Activated gamma-delta T cell treated with Interleukin-2 at 50 U/mL for 16 hours (primary cell): ENCODE results near the gene SERPINA3.
"Not testable (repeated sequence)": the region's sequence is repeated elsewhere in the genome, so short reads cannot be mapped to it uniquely, and the experiment has no call there.

Experiments
- DNase-seq: peaks from one replicate; pipeline ENCODE4 v3.0.0-alpha.2; 2020

Gene SERPINA3

DNA sequence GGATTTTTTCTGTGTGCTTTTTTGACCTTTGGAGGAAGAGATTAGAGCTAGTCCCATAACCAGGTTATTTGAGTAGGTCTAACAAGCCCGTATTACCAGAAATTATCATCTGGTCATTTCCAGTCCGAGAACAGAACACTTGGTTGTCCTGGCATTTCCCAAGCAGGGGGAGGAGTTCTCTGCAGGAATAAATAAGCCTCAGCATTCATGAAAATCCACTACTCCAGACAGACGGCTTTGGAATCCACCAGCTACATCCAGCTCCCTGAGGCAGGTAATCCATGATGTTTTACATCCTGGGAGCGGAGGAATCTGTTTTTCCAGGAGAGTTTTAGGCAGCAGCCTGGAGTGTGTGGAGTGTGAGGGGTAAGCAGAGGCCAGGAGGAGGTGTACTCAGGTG is at the start of gene SERPINA3:
Gene SERPINA3 (plus strand): TSS at position 218 of the 400 bp plus-strand sequence. CDS start 2,051 bp downstream, outside the sequence.
- no peak for DNase-seq

DNA sequence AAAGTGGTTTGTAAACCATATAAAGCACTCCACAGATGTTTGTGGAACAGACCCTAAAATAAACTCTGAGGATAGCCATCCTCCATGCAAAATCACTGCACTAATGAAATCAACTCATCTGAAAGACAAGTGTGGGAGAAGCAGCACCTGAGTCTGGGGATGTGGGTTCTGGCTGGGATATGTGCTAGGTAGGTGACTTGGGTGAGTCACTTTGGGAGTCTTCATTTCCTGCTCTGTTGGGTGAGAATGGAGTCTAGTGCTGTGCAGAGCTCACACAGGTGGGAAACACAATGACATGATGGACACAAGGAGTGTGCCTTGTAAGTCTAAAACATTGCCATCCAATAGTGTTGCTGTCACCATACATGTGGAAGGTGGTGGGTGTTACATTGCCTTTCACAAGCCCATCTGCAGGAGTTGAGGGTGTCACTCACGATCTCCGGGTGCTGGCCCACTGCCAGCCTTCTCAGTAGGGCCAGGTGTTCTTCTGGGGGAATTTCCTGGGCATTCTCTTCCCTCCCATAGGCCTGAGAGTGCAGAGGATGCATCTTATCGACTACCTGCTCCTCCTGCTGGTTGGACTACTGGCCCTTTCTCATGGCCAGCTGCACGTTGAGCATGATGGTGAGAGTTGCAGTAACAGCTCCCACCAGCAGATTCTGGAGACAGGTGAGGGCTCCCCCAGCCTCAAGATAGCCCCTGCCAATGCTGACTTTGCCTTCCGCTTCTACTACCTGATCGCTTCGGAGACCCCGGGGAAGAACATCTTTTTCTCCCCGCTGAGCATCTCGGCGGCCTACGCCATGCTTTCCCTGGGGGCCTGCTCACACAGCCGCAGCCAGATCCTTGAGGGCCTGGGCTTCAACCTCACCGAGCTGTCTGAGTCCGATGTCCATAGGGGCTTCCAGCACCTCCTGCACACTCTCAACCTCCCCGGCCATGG is 49.0 kb upstream of the SERPINA3 start:
- no peak for DNase-seq

DNA sequence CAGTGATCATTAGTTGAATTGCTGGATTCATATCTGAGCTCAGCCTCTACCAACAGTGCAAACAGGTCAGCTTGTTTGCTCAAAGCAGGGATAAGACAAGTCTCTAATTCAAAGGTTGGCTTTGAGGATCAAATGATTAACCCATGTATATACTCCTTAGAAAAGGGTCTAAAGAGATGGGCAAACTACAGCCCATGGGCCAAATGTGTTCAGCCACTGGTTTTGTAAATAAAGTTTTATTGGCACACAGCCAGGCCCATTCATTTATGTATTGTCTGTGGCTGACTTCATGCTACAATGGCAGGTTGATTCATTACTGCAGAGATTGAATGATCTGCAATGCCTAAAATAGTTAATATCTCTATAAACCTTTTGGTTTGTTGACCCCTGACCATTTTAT is 47.8 kb upstream of the SERPINA3 start:
- DNase-seq: no peak

DNA sequence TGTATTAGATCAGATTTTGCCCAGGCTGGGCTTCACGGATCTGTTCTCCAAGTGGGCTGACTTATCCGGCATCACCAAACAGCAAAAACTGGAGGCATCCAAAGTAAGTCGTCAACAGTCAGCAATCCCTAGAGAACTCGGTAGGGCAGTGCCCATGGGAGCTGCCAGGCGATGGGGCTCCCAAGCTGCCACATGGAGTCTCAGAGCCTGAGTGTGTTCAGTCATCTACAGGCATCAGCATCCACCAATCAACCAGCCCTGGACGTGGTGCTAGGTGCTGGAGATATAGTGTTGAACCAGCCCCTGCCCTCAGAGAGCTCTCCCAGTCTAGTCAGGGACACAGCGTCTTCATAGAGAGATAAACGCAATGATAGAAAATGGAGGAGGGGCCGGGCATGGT is 44.0 kb upstream of the SERPINA3 start:
- no peak for DNase-seq

DNA sequence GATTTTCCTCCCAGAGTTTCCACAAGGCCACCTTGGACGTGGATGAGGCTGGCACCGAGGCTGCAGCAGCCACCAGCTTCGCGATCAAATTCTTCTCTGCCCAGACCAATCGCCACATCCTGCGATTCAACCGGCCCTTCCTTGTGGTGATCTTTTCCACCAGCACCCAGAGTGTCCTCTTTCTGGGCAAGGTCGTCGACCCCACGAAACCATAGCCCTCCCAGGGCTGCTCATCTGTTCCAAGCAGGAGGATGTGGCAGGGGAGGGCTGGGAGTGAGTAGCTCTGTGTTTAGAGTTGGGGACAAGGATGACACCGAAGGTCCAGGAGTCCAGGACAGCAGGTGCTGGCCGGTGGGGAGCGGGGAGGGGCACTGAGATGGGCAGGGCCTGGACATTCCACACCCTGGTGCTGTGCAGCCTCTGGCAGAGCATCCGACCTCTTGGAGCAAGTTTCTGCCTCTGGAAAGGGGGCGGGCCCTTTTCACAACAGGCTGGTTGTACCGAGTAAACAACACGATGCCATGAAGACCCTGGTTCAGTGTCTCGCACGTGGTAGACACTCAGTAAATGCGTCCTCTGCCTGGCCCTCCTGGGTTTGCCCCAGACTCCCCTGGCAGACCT is 42.7 kb upstream of the SERPINA3 start:
- no peak for DNase-seq

DNA sequence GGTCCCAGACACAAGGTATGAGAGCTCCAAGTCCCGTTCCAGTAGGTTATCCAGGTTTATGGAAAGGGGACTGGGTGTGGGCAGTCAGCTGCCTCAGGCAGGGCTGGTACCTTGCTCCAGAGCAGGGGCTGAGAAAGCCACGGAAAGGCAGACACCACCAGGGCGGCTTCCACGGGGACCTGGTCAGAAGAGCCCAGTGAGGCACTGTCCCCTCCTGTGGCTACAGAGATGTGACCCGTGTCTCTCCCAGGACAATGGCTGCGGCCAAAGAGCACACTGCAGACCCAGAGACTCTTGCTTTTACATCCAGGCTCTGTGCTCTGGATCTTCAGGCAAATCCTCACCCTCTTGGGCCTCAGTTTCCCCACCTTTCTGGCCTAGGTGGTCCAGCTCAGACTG is 42.2 kb upstream of the SERPINA3 start:
- DNase-seq: no peak

DNA sequence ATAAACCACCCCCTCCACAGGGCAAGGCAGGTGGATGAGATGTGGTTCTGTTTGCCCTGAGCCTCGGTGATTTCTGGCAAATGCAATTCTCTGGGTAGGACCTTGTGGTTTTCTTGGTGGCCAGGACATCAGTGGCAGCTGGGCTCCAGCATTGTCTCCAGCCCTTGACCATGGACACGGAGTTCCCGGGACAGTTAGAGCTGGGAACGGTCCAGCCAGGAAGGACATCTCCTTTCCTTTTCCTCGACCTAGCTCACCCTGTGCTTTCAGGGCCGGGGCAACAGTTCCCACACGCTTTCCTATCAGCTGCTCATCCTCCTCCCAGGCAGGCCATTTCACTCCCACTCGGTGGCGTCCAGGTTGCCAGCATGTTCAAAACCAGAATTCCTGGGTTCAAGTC is 41.8 kb upstream of the SERPINA3 start:
- DNase-seq: no peak

DNA sequence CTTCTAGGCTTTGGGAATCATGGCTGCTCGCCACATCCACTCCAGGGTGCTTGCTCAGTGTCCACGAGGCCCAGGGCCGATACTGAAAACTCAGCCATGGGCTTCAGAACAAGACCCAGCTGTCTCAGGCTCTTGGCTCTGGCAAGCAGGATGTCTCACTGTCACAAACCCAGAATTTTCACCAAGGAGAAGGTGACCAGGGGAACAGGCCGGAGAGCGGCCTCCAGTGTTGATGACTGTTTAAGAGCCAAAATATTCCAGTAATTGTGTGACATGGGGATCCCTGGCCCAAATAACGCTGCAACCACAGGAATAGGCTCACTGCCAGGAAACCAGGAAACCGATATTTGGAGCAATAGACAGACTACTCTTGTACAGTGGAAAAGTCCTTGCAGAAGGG is 40.8 kb upstream of the SERPINA3 start:
- no peak for DNase-seq

DNA sequence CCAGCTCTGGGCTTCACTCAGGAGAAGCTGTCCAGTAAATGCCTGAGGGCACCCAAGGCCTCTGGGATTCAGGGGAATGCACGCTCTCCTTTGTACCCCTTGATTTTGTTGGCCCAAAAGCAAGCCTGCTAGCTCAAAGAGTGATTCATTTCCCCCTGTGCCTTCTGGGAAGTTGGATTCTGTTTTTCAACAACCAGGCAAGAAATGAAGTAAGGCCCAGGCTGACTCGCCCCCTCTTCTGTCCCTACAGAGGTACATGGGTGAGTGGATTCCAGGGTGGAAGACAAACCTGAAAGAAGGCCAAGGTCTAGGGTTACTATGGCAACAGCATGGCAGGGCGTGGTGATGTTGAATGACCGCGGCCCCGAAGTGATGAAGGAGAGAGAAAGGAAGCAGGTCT is 40.2 kb upstream of the SERPINA3 start:
- no peak for DNase-seq

DNA sequence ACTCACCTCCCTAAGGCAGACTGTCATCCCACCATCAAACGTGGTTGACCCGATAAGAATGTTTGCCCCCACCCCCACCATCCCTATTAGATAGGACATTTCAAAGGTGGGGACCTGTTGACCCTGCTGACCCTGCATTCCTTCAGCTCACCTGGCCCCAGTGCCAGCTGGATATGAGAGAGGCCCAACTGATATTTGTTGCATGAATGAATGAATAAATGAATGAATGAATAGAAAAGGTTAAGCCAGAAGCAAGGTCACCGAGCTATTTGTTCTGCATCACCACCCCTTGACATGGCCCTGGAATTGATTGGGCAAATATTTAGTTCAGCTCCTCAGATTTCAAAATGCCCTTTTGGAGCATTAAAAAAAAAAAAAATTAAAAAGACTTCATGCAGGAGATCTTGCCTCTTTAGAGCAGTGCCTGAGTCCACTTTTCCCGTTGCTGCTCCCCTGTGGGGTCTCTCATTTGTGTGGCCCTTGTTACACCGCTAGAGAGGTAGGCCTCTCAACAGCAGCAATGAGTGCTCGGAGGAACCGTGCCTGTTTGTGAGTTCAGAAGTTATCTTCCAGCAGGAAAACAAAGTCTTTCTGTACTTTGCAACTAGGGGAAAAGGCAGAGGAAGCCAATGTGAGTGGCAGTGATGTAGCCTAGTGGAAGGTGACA is 39.4 kb upstream of the SERPINA3 start:
- DNase-seq: no peak

DNA sequence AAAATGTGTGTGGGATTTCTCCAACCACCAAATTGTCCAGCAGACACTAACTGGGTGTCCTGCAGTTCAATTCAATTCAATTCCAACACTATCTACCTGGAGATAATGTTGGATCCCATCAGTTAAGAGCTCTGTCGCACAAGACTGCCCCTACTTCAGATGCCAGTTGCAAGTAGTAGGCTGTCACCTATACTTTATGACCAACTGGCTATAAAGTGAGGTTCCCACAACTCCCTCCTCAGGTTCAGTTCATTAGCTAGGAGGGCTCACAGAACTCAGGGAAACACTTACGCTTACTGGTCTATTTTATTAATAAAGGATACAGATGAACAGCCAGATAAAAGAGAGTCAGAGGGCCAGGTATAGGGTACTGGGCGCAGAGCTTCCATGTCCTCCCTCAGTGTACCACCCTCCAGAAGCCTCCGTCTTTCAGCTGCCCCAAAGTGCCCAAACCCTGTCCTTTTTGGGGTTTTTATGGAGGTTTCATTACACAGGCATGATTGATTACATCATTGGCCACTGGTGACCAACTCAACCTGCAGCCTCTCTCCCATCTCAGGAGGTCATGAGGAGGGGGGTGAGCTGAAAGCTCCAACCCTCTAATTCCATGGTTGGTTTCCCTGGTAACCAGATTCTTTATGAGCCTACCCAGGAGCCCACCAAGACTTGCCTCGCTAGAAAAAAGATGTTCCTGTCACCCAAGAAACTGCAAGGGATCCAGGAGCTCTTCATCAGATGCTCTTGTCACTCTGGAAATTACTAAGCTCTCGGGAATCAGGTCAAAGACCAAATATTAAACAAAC is 38.5 kb upstream of the SERPINA3 start:
- DNase-seq: no peak

DNA sequence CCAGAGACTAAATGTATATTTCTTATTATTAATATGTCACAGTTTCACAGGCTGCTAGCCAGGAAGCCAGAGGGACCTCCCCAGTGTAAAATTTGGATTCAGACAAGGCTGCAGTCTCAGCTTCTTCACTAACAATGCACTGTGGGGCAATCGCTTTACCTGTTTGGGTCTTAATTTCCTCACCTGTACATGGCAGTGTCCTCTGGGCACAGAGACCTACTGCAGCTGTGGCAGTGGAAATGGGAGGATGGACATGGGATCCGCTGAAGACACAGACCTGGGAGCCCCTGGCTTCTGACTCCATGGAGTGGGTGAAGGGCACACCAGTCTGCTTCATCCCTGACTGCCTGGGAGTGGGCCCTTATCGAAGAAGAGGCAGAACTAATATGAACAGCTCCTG is 37.9 kb upstream of the SERPINA3 start:
- no peak for DNase-seq

DNA sequence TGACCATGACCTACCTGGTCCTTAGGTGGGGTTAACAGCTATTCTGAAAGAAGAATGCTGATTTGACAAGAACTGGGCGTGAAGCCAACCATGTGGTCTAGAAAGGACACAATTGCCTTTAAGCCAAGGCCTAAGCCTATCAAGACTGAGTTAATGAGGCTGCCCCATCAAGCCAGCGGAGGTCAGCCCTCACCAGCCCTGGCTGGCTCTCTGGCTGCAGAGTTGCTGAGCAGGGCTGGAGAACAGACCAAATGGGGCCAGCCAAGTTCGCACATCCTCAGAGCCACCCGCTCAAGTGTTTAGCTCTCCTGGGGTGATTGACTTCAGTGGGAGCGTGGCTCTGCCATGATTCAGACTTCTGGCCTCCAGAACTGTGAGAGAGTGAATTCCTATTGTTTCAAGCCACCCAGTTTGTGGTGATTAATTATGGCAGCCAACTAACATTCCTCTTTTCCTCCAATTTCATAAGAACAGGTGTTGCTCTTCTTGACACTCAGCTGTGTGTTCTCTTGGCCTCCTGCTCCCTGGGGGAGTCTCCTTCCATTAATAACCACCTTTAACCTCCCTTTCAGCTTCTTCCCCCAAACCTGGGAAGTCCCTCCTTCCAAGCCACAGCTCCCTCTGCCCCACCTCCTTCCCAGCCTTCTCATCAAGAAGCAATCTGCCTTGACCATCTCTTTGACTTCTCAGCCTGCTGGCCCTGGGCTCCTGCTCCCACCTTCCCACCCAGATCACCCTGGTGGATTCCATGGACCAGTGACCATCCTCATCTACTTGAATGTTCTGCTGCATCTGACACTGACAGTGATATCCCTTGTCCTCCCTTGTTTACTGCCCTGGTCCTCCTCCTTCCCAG is 36.2 kb upstream of the SERPINA3 start:
- DNase-seq: no peak

DNA sequence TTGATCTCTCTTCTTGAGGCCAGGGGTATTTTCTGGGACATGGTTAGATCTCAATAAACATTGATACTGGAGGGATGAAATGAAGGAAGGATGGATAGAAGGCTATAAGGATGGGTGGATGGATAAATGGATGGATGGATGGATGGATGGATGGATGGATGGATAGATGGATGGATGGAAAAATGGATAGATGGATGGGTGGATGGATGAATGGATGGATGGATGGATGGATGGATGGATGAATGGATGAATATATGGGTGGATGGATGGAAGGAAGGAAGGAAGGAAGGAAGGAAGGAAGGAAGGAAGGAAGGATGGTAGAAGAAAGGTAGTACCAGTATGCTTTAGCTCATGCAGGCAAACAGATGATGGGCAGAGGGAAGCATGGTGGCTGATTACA is 34.7 kb upstream of the SERPINA3 start:
- not testable (repeated sequence) for DNase-seq

DNA sequence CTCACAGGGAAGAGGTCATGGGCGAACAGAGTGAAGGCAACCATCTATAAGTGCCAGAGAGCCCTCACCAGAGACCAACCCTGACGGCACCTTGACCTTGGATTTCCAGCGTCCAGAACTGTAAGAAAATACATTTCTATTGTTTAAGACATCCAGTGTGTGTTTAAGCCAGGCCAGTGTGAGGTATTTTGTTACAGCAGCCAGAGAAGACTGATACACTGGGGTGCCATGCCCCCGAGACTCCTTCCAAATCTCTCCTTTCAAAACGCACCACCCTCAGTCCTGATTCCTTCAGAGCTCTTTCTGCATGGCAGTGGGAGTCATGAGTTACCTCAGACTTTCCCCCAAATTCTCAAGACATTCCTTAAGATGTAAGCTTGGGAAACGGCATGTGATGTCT is 33.5 kb upstream of the SERPINA3 start:
- DNase-seq: no peak

DNA sequence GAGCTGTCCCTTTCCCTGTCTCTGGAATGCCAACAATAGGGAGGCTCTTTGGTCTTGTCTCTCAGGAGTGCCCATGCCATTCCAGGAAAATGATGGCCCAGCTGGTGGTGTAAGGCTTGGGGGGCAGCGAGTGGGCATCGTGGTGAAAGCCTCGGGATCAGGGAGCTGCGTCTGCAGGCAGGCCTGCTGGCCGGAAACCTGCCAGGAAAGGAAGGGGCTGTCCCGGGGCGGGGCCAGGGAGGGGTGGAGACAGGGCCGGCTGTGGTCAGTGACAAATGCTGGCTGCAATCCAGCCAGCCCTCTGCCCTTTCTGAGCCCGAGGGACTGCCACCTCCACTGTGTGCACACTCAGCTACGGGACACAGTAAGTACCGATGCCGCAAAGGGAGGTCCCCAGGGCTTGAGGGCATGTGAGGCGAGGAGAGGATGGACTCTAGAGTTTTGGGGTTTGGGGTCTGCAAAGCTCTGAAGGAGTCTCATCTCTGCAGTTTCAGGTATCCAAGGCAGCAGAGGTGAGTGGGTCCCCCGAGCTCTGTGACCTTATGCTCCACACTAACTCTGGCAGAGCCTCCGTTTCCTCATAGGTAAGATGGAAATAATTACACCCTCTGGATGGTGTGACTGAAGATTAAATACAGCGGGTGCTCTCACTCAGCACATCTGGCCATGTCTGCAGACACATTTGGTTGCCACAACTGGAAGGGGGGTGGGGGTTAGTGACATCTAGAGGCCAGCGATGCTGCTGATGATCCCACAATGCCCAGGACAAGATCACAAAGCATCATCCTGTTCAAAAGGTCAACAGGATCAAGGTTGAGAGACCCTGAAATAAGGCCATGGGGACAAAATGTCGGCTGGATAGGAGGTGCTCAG is 30.8 kb upstream of the SERPINA3 start, which contains the start of gene SERPINA5:
Gene SERPINA5 (plus strand): TSS at position 300 of the 873 bp plus-strand sequence. CDS start 5,937 bp downstream, outside the sequence.
- no peak for DNase-seq

DNA sequence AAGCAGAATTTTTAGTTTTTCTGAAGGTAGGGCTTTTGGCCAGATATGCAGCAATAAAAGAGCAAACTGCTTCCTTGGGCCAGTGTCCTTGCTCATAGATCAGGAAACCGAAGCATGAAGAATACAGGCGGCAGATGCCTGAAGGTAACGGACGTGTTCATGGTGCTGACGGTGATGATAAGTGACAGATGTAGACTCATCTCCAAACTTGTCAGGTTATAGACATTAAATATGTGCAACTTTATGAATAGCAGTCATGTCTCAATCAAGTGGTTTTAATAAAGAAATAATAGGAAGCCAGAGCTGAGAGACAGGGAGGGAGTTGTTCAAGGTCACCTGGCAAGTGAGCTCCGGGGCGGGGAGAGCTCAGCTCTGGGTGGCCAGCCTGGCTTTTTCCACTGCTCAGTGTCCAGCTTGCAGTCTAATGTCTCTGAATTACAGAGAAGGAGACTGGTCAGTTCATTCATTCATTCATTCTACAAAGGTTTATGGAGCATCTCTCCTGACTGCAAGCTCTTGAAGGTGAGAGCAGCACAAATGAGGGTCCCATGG is 29.9 kb upstream of the SERPINA3 start:
- DNase-seq: no peak

DNA sequence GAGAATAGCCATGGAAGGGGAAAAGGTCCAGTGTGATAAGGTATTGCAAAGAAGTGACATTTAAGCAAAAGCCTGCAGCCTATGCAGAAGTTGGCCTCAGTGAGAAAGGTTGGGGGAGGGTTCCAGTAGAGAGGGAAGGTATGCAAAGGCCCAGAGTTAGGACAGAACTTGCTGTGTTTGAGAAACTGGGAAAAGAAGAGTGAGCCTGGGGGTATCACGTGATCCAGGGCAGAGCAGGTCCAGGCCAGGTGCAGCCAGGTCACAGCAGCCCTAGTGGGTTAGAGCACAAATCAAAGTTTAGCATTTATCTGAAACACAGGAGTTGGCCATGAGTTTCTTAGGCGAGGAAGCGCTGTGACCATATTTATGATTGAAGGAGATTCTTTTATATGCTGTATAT is 29.3 kb upstream of the SERPINA3 start:
- DNase-seq: no peak

DNA sequence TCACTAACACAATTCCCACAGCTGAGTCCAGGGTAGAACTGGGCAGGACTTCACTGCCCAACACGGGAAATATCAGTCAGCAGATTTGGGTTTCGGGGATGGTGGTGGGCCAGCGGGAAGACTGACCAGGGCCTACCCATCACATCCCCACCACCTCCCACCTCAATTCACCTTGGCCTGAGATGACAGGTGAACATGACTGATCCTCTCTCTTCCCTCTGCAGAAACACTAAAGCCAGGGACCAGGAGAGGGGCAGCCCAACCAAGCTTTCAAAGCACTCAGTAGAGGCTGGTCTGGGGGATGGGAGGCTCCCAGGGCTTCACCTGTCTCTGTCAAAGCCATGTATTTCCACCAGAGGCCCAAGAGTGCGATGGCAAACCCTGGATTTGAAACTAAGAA is 28.6 kb upstream of the SERPINA3 start:
- DNase-seq: no peak

DNA sequence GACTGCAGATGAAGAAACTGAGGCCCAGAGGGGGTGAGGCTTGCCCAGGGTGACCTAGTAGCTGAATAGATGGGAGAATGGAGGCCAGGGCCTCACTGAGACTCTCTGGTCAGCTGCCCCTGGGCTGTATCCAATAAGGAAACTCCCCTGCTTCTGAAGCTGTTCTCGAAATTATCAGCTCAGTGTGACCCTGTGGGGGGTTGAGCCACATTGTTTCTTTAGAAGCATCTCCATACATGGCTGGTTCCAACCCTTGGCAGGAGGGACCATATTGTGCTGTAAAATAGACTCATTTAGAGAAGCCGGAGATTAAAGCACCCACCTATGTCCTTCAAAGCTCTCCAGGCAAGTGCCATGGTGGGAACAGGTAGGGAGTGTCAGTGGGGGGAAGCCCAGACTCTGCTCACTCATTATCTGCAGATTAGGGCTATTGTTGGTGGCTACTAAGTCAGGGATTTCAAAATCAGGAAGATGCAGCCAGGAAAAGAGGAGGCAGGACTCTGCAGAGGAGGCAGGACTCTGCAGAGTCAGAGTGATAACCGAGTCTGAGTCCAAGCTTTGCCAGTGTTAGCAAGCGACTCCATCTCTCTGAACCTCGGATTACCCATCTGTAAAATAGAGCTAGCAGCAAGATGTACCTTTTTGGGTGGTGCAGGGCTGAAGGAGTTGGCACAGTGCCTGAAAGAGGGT is 27.5 kb upstream of the SERPINA3 start:
- DNase-seq: no peak
